Ectodermal cell (in vitro differentiated cells): ENCODE data around the gene SLFN13. TPM values are rescaled to one million over a fixed set of nuclear protein-coding genes. Genes with fewer than 3 reads are reported as not detected.

Experiments
- H3K27ac ChIP-seq: 2 replicates; pipeline ENCODE4 v1.7.0; 2013; ENCODE audit warnings: mild to moderate bottlenecking, low read depth, low read length; ENCODE audit not compliant: insufficient read depth, poor library complexity, severe bottlenecking
- H3K27me3 ChIP-seq: 2 replicates; pipeline ENCODE4 v1.7.0; 2013; ENCODE audit warnings: mild to moderate bottlenecking, low read length; ENCODE audit not compliant: insufficient read depth, control insufficient read depth, poor library complexity, severe bottlenecking
- H3K36me3 ChIP-seq: one replicate; pipeline ENCODE4 v1.7.0; 2013; ENCODE audit warnings: low read length; ENCODE audit not compliant: control insufficient read depth, insufficient read depth
- H3K4me1 ChIP-seq: one replicate; pipeline ENCODE4 v1.7.0; 2013; ENCODE audit warnings: low read length; ENCODE audit not compliant: control insufficient read depth, insufficient read depth
- H3K4me3 ChIP-seq: 2 replicates; pipeline ENCODE4 v1.7.0; 2013; ENCODE audit warnings: low read depth, low read length, control low read depth; ENCODE audit not compliant: insufficient read depth
- H3K9me3 ChIP-seq: 2 replicates; pipeline ENCODE4 v1.7.0; 2013; ENCODE audit warnings: mild to moderate bottlenecking, low read length, moderate library complexity; ENCODE audit not compliant: control insufficient read depth
- WGBS, 2 experiments: methylation state at CpG; one replicate each; pipeline ENCODE4 v1.1.7; 2013; ENCODE audit warnings: missing lambda C conversion rate in 2 of 2; 5-methylcytosine and 5-hydroxymethylcytosine counted together
- polyA plus RNA-seq, 4 experiments: library from polyadenylated mRNA; stranded (reverse); fragments of 50-300 nt; gene quantifications; one replicate each; pipeline ENCODE4 v1.2.3, GENCODE V29; 2013

SLFN13 gene
- polyA plus RNA-seq (2013, experiment 1 of 4) = 1.7 TPM
- polyA plus RNA-seq (2013, experiment 2 of 4) = 1.2 TPM
- polyA plus RNA-seq (2013, experiment 3 of 4) = 0.91 TPM
- polyA plus RNA-seq (2013, experiment 4 of 4) = 0.97 TPM

DNA sequence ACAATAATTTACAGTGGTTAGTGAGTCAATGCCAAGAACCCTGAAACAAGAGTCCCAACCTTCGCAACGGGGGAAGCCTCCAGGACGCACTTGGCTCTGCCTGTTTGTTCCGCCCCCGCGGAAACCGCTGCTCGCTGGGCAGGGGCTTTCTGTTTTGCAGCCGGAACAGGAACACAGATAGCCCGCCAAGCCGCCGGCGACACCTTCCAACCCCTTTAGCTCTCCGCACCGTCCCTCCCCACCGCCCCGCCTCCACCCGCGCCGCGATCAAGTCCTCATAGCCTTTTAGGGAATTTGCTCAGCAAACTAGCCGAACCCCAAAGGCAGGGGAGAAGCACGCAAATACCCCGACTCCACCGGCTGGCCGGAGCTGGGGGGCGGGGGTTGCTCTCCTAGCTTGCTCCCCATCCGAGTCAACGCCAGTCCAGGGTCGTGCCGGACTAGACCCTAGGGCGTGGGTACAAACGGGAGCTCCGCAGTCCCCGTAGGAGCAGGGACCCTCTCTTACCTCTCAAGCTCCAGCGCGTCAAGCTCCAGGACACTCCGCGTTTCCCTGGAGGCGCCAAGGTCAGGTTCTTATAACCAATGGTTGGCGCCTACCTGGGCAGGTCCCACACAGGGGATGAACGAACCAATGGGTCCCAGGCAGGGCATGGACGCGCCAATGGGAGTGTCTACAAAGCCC, at the start of gene SLFN13:
SLFN13 (minus strand) TSS at position 553 of the 685 bp plus-strand sequence. CDS start 3,086 bp downstream, outside the sequence.
- no peak within 1 kb of the TSS for H3K27ac ChIP-seq
- 66 to 69% methylated on average over 44 of the region's 44 CpGs for WGBS, 2 experiments
- peaks cover 16% of the 10 kb centered on the region for H3K27me3 ChIP-seq

DNA sequence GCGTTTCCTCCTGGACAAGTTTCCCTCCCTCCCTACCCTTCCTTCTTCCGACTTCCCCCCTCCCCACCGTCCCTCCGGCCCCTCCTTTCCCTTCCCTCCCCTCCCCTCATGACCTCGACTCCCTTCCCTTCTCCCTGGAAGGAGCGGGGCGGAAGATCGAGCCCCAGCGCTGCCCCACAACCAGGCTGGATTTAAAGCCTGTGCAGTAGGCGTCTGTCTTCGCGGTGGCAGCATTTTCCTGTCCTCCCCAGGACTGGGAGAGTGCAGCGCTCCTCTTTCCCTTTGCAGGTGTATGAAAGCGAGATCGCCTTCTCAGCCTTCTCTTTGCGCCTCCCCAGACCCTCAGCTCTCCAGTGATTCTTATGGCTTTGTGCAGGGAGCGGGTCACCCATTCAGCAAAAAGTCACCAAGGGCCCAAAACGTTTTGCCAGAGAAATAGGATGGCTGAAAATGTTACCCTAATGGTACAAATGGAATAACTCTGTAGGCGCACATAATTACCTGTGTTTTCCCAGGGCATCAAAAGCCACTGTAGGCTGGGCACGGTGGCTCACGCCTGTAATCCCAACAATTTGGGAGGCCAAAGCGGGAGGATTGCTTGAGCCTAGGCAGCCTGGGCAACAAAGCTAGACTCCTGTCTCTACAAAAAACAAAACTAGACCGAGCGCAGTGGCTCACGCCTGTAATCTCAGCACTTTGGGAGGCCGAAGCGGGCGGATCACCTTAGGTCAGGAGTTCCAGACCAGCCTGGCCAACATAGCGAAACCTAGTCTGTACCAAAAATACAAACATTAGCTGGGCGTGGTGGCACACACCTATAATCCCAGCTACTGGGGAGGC, 48.1 kb upstream of the SLFN13 start:
- Histone ChIP-seq H3K4me3 (no peak overlapping the region), H3K9me3 (no peaks in the 10 kb centered on the region), H3K27ac (no peak overlapping the region), H3K4me1 (no peaks in the 10 kb centered on the region), H3K36me3 (no peaks in the 10 kb centered on the region), H3K27me3 (peaks cover 74% of the 10 kb centered on the region)
- 74 to 77% methylated on average over 30 of the region's 30 CpGs for WGBS, 2 experiments

More for the DNA sequence above, at the start of gene SLFN13:
- Histone ChIP-seq H3K4me1 (no peaks in the 10 kb centered on the region), H3K4me3 (peak within 1 kb of the TSS; percentile 3), H3K36me3 (no peaks in the 10 kb centered on the region), H3K9me3 (no peaks in the 10 kb centered on the region)

GRCh38 chr17:35493040-35493439, 44.5 kb upstream of the SLFN13 start:
- Histone ChIP-seq H3K36me3 (no peaks in the 10 kb centered on the region), H3K27me3 (peaks cover 94% of the 10 kb centered on the region), H3K9me3 (no peaks in the 10 kb centered on the region), H3K27ac (no peak overlapping the region), H3K4me3 (no peak overlapping the region), H3K4me1 (no peaks in the 10 kb centered on the region)
- WGBS, 2 experiments = 100% methylated on average over 1 of the region's 2 CpGs; no CpG with 5 or more reads in 1 of the 2 experiments

- H3K4me3 ChIP-seq = no peak overlapping the region
- WGBS, 2 experiments = 63 to 75% methylated on average over 3 of the region's 3 CpGs
- no peaks in the 10 kb centered on the region for H3K4me1 ChIP-seq
- peaks cover 94% of the 10 kb centered on the region for H3K27me3 ChIP-seq
- no peaks in the 10 kb centered on the region for H3K9me3 ChIP-seq
- H3K36me3 ChIP-seq = no peaks in the 10 kb centered on the region
- no peak overlapping the region for H3K27ac ChIP-seq
Observed at GRCh38 chr17:35491417-35491816, 42.9 kb upstream of the SLFN13 start.

- Histone ChIP-seq H3K9me3 (no peaks in the 10 kb centered on the region), H3K4me3 (no peak overlapping the region), H3K27me3 (peaks cover 86% of the 10 kb centered on the region), H3K4me1 (no peaks in the 10 kb centered on the region), H3K36me3 (no peaks in the 10 kb centered on the region), H3K27ac (no peak overlapping the region)
- WGBS, 2 experiments = 79 to 89% methylated on average over 18 of the region's 18 CpGs
Observed at GRCh38 chr17:35489944-35490343, 41.4 kb upstream of the SLFN13 start.

DNA sequence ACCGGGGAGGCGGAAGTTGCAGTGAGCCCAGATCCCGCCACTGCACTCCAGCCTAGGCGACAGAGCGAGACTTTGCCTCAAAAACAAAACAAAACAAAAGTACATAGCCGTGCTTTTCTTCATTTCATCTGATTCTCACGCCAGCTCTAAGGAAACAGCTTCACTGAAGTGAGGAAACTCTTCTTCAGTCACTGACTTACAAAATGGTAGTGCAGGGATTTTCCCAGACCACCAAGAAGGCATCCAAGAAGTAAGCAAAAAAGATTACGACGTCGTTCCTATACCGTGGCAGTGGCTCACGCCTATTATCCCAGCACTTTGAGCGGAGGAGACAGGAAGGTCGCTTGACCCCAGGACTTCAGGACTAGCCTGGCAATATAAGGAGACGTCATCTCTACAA, 40.4 kb upstream of the SLFN13 start:
- H3K27me3 ChIP-seq = peaks cover 80% of the 10 kb centered on the region
- no peaks in the 10 kb centered on the region for H3K36me3 ChIP-seq
- no peaks in the 10 kb centered on the region for H3K4me1 ChIP-seq
- H3K4me3 ChIP-seq = no peak overlapping the region
- 86 to 87% methylated on average over 15 of the region's 15 CpGs for WGBS, 2 experiments
- H3K27ac ChIP-seq = no peak overlapping the region
- H3K9me3 ChIP-seq = no peaks in the 10 kb centered on the region

GRCh38 chr17:35486920-35487732, 38.6 kb upstream of the SLFN13 start:
- Histone ChIP-seq H3K4me1 (no peaks in the 10 kb centered on the region), H3K9me3 (no peaks in the 10 kb centered on the region), H3K4me3 (no peak overlapping the region), H3K36me3 (no peaks in the 10 kb centered on the region), H3K27me3 (peaks cover 62% of the 10 kb centered on the region), H3K27ac (no peak overlapping the region)
- 76 to 79% methylated on average over 42 of the region's 42 CpGs for WGBS, 2 experiments

DNA sequence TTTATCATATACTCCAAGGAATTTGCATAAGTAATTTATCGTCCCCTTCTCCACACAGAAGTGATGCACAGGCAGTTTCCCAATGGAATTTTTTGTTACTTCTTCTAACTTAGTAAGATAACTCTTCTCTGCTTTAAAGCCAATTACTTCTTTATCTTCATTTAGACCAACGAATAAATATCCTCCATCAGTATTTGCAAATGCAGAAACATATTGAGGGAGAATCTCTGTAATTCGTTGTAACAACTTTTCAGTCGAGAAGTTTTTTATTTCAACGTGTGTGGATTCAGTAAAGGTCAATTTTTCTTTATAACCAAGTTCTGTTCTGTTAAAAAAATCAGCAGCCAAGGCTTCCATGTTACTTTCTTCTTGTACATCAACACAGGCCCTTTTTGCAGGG, 30.7 kb upstream of the SLFN13 start:
- Histone ChIP-seq H3K9me3 (no peaks in the 10 kb centered on the region), H3K27me3 (peaks cover 10% of the 10 kb centered on the region), H3K36me3 (no peaks in the 10 kb centered on the region), H3K4me3 (no peak overlapping the region), H3K4me1 (no peaks in the 10 kb centered on the region), H3K27ac (no peak overlapping the region)
- 87 to 88% methylated on average over 5 of the region's 5 CpGs for WGBS, 2 experiments

- H3K9me3 ChIP-seq = no peaks in the 10 kb centered on the region
- no peaks in the 10 kb centered on the region for H3K36me3 ChIP-seq
- H3K27ac ChIP-seq = no peak overlapping the region
- H3K4me1 ChIP-seq = no peaks in the 10 kb centered on the region
- H3K4me3 ChIP-seq = no peak overlapping the region
- peaks cover 10% of the 10 kb centered on the region for H3K27me3 ChIP-seq
- WGBS, 2 experiments = 90 to 97% methylated on average over 2 of the region's 5 CpGs
Observed at GRCh38 chr17:35477248-35477647, 28.7 kb upstream of the SLFN13 start.
